GM10248 (cell line): ENCODE measurements around the gene FFAR1.

Experiments
- CTCF ChIA-PET: fragments of 300-600 bp; sonication (Branson Sonifier 250); formaldehyde crosslinking; extraction: SDS; loops from one replicate; lab custom pipeline; 2021; ENCODE audit warnings: antibody characterized with exemption; lab: Yijun Ruan, JAX
- POLR2A ChIA-PET: fragments of 350-650 bp; sonication (Branson Sonifier 250); formaldehyde crosslinking; extraction: SDS; loops from one replicate; lab custom pipeline; 2020; ENCODE audit warnings: antibody characterized with exemption; lab: Yijun Ruan, JAX
- DNase-seq: peaks from one replicate; pipeline ENCODE4 v3.0.0; 2012; ENCODE audit errors: extremely low spot score
- TF ChIP-seq, protein P1 (sequence below): IDR thresholded peaks from 2 replicates; pipeline ENCODE4 v1.5.1; 2012; ENCODE audit warnings: mild to moderate bottlenecking, low read depth; ENCODE audit errors: extremely low read depth, missing control alignments, control extremely low read depth

FFAR1 gene

DNA sequence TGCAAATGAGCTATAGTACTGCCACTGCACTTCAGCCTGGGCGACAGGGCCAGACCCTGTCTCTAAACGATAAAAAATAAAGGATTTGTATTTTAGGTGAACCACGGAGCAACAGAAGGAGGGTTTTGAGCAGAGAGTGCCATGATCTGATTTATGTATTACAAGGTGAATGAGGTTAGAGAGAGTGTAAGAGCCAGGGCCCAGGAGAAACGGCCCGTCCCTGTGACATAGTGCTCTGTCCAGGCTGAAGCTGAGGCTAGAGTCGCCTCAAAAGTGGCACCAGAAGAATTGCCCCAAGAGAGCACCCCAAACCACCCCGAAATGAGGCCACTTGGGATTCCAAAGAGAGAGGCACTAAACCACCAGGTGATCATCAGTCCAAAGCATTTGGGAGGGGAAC lies 38.8 kb upstream of the FFAR1 start:
- TF ChIP-seq, protein P1, sequence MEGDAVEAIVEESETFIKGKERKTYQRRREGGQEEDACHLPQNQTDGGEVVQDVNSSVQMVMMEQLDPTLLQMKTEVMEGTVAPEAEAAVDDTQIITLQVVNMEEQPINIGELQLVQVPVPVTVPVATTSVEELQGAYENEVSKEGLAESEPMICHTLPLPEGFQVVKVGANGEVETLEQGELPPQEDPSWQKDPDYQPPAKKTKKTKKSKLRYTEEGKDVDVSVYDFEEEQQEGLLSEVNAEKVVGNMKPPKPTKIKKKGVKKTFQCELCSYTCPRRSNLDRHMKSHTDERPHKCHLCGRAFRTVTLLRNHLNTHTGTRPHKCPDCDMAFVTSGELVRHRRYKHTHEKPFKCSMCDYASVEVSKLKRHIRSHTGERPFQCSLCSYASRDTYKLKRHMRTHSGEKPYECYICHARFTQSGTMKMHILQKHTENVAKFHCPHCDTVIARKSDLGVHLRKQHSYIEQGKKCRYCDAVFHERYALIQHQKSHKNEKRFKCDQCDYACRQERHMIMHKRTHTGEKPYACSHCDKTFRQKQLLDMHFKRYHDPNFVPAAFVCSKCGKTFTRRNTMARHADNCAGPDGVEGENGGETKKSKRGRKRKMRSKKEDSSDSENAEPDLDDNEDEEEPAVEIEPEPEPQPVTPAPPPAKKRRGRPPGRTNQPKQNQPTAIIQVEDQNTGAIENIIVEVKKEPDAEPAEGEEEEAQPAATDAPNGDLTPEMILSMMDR = no peak
- ChIA-PET CTCF (no interaction called here), POLR2A (no interaction called here)
- DNase-seq = no peak

DNA sequence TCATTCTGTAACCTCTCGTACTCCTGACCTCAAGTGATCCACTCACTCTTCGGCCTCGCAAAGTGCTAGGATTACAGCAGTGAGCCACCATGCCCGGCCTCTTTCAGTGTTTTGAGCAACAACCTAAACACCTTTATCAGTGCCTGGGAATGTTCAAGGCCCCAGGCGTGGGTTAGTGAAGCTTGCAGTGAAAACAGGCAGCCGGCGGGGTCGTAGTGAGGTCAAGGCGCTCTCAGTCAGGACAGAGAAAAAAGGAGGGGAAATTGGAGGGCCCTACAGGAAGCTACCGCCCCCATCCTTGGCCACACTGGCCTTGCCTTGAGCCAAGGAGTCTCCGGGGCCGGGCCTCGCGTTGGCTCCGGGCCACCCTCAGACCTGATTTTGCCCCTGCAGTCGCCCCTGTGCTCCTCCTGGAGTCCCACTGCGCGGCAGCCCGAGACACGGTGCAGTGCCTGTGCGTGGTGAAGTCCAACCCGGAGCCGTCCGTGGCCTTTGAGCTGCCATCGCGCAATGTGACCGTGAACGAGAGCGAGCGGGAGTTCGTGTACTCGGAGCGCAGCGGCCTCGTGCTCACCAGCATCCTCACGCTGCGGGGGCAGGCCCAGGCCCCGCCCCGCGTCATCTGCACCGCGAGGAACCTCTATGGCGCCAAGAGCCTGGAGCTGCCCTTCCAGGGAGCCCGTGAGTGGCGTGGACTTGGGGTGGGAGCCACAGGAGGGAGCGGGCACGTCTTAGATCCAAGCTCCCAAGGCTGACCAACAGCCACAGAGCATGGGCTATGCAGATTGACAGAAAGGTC lies 38.0 kb upstream of the FFAR1 start:
- ChIA-PET CTCF (no interaction called here), POLR2A (no interaction called here)
- TF ChIP-seq, protein P1 = no peak
- no peak for DNase-seq

DNA sequence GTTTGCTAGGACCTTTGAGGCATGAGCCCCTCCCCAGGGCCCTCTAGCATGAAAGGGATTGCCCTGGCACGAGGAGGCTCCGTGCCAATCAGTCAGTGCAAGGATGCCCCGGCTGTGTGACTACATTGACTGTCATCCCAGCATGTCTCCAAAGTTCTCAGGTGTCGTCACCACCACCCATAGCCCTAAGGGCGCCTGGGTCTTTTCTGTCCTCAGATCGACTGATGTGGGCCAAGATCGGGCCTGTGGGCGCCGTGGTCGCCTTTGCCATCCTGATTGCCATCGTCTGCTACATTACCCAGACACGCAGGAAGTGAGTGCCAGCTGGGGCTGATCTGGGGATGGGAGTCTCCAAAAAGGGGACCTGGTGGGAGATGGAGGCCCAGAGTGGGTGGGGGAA lies 37.4 kb upstream of the FFAR1 start:
- DNase-seq = no peak
- TF ChIP-seq, protein P1 = no peak
- ChIA-PET CTCF (interaction anchor here (1.2 kb wide), 1 partner anchor 32 kb away, joined by 3 read pairs; no protein-coding TSS in a partner anchor), POLR2A (no interaction called here)

DNA sequence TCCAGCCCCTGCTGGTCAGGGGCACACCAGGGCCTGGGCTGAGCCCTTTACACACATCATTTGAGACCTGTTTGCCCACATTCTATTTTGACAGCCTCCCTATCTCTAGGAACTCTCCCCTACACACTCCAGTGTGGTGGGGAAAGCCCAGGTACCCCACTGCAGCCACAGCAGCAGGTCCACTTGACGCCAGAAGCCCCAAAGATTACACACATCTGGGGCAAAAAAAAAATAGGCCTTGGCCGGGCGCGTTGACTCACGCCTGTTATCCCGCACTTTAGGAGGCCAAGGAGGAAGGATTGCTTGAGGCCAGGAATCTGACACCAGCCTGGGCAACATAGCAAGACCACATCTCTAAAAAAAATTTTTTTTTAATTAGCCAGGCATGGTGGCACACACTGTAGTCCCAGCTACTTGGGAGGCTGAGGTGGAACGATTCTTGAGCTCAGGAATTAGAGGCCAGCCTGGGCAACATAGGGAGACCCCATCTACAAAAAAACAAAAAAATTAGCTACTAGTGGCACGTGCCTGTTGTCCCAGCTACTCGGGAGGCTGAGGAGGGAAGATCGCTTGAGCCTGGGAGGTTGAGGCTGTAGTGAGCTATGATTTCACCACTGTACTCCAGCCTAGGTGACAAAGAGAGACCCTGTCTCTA lies 36.8 kb upstream of the FFAR1 start:
- CTCF ChIA-PET = interaction anchor here (0.9 to 1.2 kb wide), 3 partner anchors 18 to 41 kb away, joined by 3 read pairs; partner anchors contain the start of gene CD22
- TF ChIP-seq, protein P1 = no peak
- DNase-seq = no peak
- POLR2A ChIA-PET = no interaction called here

DNA sequence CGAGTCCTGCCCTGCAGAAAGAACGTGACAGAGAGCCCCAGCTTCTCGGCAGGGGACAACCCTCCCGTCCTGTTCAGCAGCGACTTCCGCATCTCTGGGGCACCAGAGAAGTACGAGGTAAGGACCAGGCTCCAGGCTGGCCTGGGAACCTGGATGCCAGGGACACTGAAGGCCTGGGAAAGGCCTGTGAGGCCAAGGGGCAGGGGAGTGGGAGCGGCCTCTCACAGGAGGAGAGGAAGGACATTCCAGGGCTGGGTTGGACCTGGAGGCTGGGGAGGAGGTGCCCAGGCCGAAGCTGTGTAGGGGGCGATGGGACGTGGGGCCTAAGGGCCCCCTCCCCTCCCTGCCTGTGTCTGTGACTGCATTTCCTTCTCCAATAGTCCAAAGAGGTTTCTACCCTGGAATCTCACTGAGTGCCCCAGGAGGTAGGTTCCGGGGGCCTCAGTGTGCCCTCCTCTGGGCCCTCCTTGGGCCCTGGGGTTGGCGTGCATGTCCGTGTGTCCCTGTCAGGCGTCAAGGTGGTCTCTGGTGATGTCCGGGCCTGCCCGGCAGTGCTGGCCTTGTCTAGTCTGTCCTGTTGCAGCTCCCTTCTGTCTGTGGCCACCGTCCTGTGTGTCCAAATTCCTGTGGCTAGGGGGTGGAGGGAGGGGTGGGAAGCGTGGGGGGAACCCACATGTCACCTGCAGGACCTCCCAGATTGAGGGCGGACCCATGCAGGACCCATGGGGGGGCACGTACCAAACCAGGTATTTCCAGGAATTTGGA lies 35.6 kb upstream of the FFAR1 start:
- TF ChIP-seq, protein P1 = no peak
- ChIA-PET POLR2A (no interaction called here), CTCF (interaction anchor here (1.1 to 2.5 kb wide), 2 partner anchors 42 to 198 kb away, joined by 3 to 8 read pairs; no protein-coding TSS in a partner anchor)
- DNase-seq = no peak

DNA sequence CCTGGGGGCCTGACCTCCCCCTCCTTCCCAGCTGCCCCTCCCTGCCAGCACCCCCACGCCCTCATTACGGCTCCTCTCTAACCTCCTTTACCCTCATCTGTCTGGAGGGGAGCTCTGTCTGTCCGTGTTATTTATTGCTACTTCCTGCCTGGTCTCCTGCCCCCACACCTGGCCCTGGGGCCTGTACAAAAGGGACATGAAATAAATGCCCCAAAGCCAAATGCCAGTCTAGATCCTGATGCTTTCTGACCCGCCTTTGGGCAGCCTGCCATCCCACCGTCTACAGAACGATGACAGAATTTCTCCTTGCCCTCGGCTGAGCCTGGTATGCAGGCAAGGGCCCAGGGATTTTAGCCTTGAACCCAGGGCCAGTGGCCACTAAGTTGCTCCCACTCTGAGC lies 34.1 kb upstream of the FFAR1 start:
- DNase-seq = no peak
- TF ChIP-seq, protein P1 = no peak
- CTCF ChIA-PET = interaction anchor here (0.7 to 2.5 kb wide), 10 partner anchors 11 to 196 kb away, joined by 3 to 10 read pairs (median 3); no protein-coding TSS in a partner anchor
- POLR2A ChIA-PET = no interaction called here
